Right ventricle myocardium inferior (tissue), 1 donor: ENCODE results near the gene ANK3. TPM values are rescaled to one million over a fixed set of nuclear protein-coding genes. Genes with fewer than 3 reads are reported as not detected.
A peak's percentile ranks its signal among the peaks of the same experiment; 100 is the strongest.

Experiments
- ATAC-seq: fragments of 200-7000 bp; cut with Tn5 transposase; one replicate; pipeline ENCODE4 v1.9.1; 2020; ENCODE audit warnings: mild to moderate bottlenecking, moderate library complexity
- DNase-seq: peaks from one replicate; pipeline ENCODE4 v3.0.0; 2021; ENCODE audit errors: missing footprints
- intact Hi-C: fragments of 100-400 bp; cut with DNase I; formaldehyde crosslinking; loops from one replicate; pipeline ENCODE4 v1.11.0; 2022
- total RNA-seq: library from RNA; stranded (reverse); fragmentation: NEBNext Ultra II Directional; extraction: Animal tissue kit (Norgen Biotek cat#: 25700); gene quantifications from one replicate; pipeline ENCODE4 v1.2.1, GENCODE V29; 2021
- donor health status: DM: no; HTN: yes; CAD: no; lungs with severe emphysema.

The ANK3 gene
- total RNA-seq, 1 donor from 2014 or later, result 216 TPM

DNA sequence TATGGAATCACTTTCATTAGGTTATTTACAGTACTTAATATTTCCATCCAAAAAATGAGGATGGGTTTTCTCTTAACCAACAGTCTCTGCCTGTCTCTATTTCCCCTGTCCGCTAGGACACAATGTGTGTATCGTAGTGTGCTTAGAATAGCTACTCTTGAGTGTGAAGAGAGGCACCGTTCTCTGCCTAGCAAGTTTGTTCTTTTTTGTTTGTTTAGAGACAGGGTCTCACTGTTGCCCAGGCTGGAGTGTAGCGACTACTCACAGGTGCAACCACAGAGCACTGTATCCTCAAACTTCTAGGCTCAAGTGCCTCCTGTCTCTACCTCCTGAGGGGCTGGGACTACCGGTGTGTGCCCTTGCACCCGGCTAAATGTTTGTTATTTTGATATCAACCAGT lies 121.9 kb downstream of the ANK3 start:
- intact Hi-C loops, result loop anchor here (1.0 kb wide), 1 partner anchor 31 kb away; no protein-coding TSS in a partner anchor
- DNase-seq (no peak), ATAC-seq (peak; percentile 81)

DNA sequence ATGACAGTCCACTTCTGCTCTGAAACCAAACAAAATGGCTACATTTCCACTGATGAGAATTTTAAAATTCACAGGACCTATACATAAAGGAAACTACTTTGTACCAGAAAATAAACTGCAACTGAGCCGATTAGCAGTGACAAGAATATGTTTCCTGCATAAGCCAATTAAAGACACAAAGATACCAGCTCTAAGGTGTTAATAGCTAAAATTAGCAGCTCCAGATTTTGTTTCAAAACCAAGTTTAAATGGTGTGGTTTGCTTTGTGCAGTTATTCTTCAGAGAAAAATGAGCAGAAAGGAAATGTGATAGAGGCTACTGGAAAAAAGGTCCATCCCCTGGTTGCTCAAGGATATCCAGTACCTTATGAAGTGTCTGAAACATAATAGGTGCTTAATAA lies 123.2 kb downstream of the ANK3 start:
- ATAC-seq (no peak), DNase-seq (no peak)
- intact Hi-C loops, result no loop called here

DNA sequence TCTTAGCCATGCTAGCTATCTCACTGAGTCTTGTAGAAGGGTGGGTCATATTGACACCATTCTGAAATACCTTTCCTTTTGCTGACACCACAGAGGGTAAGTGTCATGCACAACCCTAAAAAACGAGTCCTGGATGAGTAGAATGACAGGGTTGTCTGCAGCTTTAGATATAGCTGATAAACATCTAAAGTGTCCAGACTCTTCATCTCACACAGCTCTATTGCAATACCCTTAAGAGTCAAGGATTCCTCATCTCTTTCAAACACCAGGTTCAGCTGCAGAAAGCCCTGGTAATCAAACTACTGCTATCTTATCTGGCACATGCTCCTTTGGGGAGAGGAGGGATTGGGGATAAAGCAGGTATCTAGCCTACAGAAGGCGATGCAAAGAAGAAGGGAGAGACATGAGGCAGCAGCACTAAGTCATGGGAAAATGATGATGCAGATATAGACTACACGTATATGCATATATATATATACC lies 127.0 kb downstream of the ANK3 start:
- intact Hi-C loops, result no loop called here
- DNase-seq (no peak), ATAC-seq (no peak)

DNA sequence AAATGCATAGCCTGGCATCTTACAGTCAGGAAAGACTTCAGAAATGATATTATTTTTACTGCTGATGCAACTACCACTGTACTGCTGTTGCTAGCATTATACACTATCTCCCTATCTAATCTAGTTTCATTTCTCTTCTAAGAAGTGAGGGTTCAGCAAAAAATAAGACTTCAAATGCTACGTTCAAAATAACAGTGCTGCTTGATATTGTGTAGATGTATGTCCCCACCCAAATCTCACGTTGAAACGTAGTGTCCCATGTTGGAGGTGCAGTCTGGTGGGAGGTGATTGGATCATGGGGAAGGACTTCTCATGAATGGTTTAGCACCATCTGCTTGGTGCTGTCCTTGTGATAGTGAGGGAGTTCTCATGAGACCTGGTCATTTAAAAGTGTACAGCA lies 129.4 kb downstream of the ANK3 start:
- no peak for DNase-seq
- intact Hi-C loops, result no loop called here
- ATAC-seq, result no peak

DNA sequence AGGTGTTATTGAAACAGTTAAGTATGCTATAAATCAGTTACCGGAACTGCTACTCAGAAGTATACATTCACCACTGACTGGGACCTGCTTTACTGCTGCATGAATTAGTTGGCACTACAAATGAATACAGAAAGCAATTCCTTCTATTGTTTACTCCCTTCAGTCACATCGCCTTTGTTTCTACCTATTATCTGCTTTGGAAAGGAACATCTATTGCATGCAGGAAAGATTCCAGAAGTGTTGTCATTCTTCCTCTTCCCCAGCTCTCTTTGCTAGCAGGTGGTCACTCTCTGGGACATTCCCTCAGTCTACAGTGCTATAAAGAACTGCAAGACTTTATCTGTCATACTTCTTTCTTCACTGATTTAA lies 131.3 kb downstream of the ANK3 start:
- DNase-seq (no peak), ATAC-seq (no peak)
- intact Hi-C loops, result no loop called here

DNA sequence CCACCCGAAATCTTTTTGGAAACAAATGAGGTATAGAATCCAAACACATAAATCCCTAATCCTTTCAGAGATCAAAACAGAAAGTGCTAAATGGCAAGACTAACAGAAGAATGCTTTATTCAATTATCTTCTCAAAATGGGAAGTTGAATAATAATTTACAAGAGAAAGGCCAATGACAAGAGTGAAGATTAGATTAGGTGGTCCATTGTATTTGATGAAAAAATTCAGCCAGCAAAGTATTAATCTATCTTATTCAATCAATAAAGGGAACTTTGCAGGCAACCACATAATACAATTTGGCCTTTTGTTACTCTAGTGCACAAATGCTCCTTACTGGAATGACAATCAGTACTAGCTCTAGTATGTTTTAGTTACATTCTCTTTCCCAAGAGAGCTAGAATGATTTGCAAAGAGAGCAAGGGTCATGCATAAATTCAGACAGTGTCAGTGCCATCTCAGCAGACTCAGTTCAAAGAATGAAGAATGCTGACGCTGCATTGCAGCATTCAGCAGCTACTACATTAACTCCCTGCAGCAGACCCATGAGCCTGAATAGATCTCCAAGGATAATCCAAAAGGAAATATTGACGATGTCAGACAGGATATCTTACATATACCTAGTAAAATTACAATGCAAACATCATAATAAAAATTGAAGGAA lies 131.8 kb downstream of the ANK3 start:
- no peak for DNase-seq
- no peak for ATAC-seq
- intact Hi-C loops, result no loop called here

DNA sequence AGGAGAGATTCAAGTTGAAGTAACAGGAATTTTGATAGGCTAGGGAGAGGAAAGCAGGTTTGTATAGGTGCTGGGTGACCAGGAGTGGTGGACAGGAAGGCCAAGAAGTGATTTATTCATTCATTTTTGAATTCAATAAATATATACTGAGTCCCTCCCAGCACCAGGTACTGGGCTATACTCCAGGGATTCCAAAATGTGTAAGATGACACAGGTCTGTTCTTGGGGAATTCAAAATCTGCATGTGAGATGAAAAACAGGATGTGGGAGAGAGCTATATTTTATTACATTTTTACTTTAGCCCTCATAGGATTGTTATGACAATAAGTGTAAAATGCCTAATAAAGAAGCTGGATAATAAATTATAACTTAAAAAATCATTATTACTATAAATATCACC lies 134.9 kb downstream of the ANK3 start:
- DNase-seq, result no peak
- intact Hi-C loops, result no loop called here
- ATAC-seq, result no peak

DNA sequence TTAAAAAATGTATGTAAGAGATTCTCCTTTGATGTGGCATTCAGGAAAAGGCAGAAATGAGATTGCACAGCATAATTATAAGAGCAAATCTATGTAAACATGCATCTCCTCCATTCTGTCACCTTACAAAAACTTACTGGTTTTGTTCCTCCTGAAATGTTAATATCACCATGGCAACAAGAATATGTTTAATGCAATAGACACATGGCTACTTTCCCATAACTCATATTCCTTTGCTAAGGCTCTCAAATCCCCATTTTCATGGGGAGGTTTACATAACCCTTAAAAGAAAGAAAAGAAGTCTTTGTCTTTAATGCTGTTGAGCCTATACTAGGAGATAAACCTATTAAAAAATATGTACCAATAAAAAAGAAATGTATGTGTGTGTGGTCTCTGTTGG lies 136.2 kb downstream of the ANK3 start:
- no peak for DNase-seq
- ATAC-seq, result no peak
- intact Hi-C loops, result no loop called here

DNA sequence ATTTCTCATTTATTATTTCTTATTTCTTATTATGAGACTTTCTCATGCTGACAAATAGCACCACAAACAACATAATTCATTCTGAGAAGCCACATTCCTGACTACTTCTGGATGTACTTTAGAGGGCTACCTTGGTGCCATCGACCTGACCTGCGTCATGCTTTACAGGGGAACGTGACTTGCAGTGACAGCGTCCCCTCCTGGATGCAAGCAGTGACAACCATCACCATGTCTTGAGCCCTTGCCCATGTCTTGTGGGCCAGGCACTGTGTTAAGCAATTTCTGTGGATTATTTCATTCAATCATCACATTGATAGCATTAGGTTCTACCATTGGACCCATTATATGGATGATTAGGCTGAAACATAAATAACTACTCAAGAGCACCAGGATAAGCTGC lies 137.0 kb downstream of the ANK3 start:
- no peak for ATAC-seq
- intact Hi-C loops, result no loop called here
- DNase-seq, result no peak

DNA sequence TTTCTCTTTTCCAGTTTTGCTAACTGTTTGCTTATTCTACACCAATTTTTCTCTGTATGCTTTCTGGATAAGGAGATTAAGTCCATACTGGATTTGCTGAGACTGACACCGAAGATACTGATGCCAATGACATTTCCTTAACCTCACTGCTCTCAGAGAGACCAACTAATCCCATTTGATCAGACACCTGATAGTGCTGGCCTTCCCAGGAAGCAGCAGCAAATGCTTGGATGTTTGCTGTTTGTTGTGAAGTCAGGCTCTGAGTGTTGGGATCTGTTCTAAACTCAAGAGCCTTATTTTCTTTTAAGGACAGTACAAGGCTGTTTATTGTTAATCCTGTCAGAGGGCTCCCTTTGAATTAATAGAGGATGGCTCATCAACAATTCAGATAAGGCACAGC lies 143.3 kb downstream of the ANK3 start:
- ATAC-seq (no peak), DNase-seq (no peak)
- intact Hi-C loops, result no loop called here

DNA sequence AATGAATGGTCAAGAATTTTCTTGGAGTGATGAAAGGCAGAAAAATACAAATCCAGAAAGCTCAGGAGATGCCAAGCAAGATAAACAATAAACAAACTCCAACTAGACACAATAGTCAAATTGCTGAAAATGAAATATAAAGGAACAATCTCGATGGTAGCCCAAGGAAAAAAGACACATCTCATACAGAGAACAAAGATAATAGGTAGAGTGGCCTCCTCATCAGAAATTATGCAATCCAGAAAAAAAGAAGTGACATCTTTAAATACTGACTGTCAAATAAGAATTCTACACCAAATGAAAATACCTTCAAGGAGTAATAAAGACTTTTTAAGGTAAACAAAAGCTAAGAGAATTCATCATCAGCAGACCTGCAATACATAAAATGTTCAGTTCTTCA lies 150.4 kb downstream of the ANK3 start:
- DNase-seq, result no peak
- intact Hi-C loops, result loop anchor here (2.0 to 10.0 kb wide), 3 partner anchors 58 to 406 kb away; no protein-coding TSS in a partner anchor
- ATAC-seq, result no peak

DNA sequence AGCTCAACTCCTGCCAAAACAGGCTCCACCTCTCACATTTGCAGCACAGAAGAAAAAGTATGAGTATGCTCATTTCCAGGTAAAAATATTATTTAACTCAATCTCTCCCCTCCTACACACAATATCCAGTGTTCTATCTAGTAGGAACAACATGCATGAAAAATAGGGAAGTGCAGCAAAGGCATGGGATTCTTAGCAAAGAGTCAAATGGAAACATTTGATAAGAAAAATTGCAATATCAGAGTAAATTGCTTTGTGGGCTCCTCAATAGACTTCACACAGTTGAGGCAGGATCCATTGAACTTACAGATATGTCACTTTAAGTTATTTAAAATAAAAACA lies 150.9 kb downstream of the ANK3 start:
- DNase-seq (no peak), ATAC-seq (no peak)
- intact Hi-C loops, result loop anchor here (2.0 to 10.0 kb wide), 3 partner anchors 59 to 406 kb away; no protein-coding TSS in a partner anchor

DNA sequence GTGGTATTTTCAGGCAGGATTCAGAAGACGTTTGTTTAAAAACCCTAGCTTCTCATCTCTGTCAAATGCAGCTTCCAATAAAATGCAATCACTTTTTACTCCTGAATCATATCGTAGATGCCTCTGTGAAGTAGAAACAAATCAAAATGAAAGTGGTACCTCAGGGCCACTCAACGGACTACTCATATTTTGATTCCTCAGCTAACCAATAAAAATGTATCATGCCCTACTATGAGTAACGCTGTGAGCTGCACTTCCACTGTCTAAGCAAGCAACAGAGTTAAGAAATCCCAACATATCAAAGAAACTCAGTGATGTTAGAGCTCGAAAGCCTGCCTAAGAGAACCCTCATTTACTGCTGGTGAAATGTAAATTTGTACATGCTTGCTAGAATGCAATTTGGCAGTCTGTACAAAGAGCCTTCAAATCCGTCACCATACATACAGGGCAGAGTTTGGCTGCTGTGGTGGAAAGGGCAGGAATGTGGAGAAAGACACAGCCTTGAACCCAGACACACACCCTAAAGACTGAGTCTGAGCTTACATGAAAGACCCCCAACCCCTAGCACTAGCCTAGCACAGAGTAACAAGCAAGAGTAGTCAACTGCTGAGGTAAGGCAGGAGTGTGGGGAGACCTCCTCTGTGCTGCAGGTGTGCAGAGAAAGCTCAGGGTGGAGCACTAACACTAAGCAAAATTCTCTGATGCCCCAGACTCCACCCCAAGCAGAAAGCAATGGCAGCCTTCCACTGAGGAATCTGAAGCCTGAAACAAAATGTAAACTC lies 151.5 kb downstream of the ANK3 start:
- ATAC-seq, result peak; percentile 69
- intact Hi-C loops, result loop anchor here (2.0 to 10.0 kb wide), 3 partner anchors 59 to 407 kb away; no protein-coding TSS in a partner anchor
- DNase-seq, result no peak

DNA sequence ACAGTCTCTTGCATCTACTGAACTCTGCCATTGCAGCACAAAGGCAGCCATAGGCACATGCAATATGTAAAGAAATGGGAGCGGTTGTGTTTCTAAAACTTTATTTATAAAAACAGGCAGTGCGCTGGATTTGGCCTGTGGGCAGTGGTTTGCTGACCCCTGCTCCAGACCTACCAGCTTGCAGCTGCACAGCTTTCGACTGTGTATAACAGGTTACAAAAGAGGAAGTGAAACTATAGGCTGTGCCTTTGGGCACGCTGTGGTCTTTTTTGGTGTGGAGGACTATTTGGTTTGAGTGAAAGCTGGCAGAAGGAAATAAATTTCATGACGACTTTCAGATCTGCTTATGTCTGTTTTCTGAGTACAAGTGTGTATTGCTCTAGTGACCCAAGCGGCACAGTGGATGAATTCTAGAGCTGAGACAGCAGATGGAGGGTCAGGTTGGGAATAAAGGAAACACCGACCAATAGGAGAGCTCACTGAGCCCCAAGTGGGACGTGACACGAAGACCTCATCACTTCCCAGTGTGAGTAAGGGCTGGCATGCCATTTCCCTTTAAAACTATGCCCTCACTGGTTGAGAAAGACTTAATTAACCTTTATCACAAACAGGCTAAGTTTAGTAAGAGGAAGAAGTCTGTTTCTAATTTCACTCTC lies 152.7 kb downstream of the ANK3 start:
- intact Hi-C loops, result loop anchor here (5.0 to 10.0 kb wide), 2 partner anchors 60 to 408 kb away; no protein-coding TSS in a partner anchor
- DNase-seq (no peak), ATAC-seq (peak; percentile 87)

DNA sequence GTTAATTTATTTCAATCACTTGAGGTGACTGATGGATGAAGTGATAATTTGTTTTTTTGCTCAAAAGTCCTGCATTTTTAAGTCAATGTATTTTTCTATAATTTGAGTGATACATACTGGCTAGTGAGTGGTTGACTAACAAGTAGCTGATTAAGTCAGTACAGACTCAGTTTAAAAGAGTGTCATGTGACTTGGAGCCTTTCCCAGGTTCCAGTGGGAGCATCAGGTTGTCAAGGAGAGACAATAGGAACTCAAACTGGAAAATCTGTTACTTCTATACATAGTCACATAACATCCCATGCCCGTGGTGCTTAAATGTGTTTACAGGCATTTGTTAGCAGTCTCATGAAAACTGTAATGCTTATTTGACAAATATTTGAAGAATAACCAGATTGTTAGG lies 154.7 kb downstream of the ANK3 start:
- ATAC-seq, result peak; percentile 39
- intact Hi-C loops, result loop anchor here (5.0 to 10.0 kb wide), 2 partner anchors 62 to 410 kb away; no protein-coding TSS in a partner anchor
- no peak for DNase-seq

DNA sequence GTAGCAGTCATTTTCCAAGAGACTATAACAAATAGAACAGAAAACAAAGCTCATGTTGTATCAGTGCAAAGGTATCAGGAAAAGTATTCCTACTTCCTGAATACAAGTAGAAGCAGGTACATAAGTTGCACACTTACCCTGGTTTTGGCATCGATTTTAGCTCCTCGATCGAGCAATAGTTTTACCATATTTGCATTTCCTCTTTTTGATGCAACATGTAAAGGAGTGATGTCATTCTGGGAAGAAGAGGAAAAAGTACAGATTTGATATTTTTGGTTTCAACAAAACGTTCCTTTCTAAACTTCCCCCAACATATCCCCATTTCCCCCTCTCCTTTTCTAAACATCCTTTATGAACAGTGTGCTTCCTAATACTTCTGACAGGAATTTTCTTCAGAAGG lies 155.1 kb downstream of the ANK3 start:
- DNase-seq (no peak), ATAC-seq (no peak)
- intact Hi-C loops, result loop anchor here (10.0 kb wide), 1 partner anchor 410 kb away; no protein-coding TSS in a partner anchor

DNA sequence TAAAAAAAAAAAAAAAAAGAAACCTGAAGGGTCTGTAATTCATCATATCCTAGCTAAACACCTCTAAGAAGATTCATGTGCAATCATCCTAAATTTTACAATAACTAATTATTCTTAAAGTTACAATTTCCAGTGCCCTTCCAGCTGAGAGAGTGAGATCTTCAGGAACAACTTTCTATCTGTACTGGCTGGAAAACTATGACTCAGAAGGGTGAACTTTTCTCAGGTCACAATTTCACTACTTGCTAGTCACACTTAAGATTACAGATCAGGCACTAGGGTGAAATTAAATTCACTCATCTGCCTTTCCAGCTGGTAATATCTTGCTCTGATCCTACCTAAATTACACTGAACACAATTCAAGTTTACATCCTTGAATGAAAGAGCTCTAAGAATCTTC lies 158.8 kb downstream of the ANK3 start:
- intact Hi-C loops, result loop anchor here (10.0 kb wide), 1 partner anchor 414 kb away; no protein-coding TSS in a partner anchor
- DNase-seq, result no peak
- no peak for ATAC-seq

DNA sequence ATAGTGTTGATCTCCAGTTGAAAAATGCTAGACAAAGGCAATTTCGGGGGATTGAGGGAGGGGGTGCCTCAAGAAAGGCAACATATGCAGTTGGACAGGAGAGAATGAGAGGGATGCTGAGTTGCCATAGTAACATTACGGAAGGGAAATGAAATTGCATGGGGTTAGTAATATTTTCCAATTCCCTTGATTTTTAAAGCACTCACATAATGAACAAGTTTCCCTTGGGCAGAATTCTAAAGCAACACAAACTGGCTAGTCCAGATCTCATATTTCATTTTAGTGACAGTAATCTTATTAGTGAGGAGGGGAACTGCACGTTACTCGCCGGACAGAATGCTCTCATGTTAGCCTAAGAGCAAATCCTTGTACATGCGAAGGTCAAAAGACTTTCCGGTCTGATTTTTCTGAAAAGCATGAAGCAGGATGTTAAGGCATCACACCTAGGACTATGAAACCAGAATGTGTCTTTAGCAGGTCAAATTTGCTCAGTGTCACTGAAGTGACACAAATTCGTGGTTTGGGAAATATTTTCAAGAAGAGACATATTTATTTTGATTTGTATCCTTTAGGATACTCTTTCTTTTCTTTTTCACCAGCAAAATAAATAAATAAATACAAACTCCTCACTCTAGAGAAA lies 165.5 kb downstream of the ANK3 start:
- no peak for DNase-seq
- intact Hi-C loops, result no loop called here
- no peak for ATAC-seq

DNA sequence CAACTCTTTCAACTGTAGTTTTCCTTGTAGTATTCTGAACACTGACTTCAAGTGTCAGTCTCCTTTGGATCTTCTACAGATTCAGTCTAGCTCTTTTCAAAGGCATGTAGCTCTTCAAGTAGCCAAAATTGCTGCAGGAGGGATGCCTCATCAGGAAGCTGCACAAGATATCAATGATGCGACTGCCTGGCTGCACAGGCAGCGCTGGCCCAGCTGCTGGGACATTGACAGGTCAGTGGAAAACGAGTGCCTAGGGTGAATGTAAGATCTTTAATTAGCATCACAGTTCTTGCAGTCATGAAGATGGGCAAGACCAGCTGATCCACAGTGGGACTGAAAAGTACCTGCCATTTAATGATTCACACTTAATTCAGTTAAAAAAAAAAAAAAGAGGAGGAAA lies 167.6 kb downstream of the ANK3 start:
- ATAC-seq (no peak), DNase-seq (no peak)

More for the DNA sequence above, 167.6 kb downstream of the ANK3 start:
- intact Hi-C loops, result no loop called here
